HG03439 (cell line): ENCODE measurements around the gene EFS.
"Not testable (repeated sequence)": the region's sequence is repeated elsewhere in the genome, so short reads cannot be mapped to it uniquely, and the experiment has no call there.

Experiments
- ATAC-seq: cut with Tn5 transposase; IDR thresholded peaks from one replicate; pipeline ENCODE4 v1.9.1; 2021; ENCODE audit warnings: mild to moderate bottlenecking, moderate library complexity; ENCODE audit not compliant: unreplicated experiment

Gene EFS

DNA sequence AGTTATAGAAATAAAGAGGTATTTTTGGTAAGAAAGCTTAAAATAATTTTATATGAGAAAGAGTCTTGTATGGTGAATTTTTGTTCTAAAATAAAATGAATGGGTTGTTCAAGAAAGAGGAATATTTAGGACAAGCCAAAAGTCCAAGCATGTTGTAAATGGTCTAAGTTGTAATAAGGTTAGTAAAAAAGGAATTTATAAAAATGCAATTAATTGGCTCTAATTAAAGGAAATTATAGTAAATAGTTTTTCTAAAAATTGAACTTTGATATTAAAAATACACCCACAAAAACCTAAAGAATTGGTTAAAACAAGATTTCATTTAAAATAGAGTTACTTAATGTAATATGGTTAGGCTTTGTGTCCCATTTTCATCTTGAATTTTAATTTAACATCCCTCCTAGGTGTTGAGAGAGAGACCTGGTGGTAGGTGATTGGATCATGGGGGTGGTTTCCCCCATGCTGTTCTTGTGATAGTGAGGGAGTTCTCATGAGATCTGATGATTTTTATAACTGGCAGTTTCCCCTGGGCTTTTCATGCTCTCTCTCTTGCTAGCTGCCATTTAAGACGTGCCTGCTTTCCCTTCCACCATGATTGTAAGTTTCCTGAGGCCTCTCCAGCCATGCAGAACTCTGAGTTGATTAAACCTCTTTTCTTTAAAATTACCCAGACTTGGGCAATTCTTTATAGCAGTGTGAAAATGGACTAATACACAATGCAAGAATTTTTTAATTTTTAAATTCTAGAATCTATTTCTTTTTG is 25.3 kb downstream of the EFS start:
- no peak for ATAC-seq

DNA sequence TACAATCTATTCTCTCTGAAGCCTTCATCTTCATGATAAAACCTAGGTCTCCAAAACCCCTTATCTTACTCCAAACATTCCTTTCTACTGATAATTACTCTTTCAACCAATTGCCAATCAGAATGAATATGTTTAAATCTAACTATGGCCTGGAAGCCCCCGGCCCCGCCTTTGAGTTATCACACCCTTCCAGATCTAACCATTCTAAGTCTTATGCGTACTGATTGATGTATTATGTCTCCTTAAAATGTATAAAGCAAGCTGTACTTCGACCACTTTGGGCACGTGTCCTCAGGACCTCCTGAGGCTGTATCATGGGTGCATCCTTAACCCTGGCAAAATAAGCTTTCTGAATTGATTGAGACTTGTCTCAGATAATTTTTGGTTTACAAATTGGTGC is 29.3 kb downstream of the EFS start:
- ATAC-seq = no peak

DNA sequence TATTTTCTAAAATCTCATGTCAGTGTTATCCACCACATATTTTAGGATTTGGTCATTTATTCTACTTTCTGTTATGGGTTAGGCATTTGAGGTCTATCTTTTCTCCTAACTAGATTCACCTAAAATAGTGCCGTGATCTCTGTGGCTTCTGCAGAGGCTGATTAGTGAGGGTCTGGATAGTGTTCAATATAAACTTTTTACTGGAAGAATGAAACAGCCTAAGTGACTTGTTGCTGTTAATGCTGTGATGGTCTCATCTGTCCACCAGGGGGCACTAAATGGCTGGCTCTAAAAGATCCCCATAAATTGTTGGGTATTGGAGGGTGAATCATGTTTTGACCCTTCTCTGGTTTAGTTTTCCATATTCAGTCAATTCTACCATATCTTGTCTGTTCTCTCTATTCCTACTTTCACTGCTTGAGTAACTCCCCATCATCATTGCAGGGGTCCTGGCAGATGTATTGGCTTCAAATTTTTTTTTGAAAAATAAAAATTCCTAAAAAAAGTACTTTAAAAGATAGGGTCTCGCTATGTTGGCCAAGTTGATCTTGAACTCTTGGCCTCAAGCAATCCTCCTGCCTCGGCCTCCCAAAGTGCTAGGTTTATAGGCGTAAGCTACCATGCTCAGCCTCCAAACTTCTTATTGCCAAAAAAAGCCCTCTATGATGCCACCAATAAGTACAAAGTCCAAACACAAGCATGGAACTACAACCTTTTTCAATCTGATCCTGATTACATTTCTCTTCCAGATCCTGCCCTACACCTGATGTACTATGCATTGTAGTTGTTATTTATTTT is 36.8 kb downstream of the EFS start:
- peak; percentile 61 for ATAC-seq

DNA sequence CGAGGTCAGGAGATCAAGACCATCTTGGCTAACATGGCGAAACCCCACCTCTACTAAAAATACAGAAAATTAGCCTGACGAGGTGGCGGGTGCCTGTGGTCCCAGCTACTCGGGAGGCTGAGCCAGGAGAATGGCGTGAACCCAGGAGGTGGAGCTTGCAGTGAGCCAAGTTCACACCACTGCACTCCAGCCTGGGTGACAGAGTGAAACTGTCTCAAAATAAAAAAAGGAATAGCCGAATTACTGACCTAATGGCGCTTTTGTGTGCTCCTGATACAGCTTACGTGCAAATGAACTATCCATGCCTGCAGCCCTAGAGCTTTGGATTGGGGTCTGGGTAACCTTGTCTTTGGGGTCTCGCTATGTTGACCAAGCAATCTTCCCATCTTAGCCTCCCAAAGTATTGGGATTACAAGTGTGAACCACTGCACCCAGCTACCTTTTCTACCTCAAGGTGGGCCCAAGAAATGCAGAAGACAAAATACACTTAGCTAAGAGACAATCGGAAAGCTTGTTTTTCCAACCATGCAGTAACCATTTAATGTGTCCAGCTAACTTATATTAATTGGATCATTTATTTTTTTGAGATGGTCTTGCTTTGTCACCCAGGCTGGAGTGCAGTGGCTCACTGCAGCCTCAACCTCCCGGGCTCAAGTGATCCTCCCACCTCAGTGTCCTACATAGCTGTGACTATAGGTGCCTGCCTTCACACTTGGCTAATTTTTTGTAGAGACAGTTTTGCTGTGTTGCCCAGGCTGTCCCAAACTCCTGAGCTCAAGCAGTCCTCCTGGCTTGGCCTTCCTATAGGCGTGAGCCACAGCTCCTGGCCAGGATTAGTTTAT is 38.3 kb downstream of the EFS start:
- no peak for ATAC-seq

DNA sequence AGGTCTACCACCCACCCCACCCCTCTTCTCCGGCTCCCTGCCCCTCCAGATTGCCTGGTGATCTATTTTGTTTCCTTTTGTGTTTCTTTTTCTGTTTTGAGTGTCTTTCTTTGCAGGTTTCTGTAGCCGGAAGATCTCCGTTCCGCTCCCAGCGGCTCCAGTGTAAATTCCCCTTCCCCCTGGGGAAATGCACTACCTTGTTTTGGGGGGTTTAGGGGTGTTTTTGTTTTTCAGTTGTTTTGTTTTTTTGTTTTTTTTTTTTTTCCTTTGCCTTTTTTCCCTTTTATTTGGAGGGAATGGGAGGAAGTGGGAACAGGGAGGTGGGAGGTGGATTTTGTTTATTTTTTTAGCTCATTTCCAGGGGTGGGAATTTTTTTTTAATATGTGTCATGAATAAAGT is 39.2 kb downstream of the EFS start:
- not testable (repeated sequence) for ATAC-seq

DNA sequence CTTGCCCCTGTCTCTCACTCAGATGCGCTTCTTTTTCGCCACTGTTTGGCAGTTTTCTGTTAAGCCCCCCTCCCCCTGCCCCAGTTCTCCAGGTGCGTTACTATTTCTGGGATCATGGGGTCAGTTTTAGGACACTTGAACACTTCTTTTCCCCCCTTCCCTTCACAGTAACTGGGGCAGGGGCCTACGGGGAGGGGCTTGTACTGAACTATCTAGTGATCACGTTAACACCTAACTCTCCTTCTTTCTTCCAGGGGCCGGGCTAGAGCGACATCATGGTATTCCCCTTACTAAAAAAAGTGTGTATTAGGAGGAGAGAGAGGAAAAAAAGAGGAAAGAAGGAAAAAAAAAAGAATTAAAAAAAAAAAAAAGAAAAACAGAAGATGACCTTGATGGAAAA is 40.0 kb downstream of the EFS start:
- no peak for ATAC-seq

DNA sequence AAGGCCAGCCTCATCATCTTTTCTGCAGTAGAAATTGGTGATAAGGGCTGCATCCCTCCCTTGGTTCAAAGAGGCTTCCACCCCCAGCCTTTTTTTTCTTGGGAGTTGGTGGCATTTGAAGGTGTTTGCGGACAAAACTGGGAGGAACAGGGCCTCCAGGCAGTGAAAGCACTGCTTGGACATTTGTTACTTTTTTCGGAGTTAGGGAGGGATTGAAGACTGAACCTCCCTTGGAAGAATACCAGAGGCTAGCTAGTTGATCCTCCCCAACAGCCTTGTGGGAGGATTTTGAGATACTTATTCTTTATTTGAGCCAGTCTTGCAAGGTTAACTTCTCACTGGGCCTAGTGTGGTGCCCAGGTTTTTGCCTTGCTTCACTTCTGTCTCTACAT is 40.5 kb downstream of the EFS start:
- no peak for ATAC-seq

DNA sequence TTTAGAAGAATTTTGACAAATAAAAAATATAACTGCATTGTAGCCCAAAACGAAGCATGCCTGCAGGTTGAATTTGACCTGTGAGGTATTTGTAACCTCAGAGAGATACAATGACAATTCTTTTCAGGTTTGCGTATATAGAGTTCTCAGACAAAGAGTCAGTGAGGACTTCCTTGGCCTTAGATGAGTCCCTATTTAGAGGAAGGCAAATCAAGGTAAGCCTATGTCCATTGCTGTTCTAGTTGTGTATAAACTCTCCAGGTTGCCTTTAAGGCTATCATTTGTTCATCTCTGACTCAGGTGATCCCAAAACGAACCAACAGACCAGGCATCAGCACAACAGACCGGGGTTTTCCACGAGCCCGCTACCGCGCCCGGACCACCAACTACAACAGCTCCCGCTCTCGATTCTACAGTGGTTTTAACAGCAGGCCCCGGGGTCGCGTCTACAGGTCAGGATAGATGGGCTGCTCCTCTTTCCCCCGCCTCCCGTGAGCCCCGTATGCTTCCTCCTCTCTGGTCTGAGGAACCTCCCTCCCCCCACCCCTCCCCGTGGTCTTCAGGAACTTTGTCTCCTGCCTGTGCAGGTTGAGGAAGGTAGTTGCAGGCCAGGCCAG is 41.0 kb downstream of the EFS start:
- ATAC-seq = no peak

DNA sequence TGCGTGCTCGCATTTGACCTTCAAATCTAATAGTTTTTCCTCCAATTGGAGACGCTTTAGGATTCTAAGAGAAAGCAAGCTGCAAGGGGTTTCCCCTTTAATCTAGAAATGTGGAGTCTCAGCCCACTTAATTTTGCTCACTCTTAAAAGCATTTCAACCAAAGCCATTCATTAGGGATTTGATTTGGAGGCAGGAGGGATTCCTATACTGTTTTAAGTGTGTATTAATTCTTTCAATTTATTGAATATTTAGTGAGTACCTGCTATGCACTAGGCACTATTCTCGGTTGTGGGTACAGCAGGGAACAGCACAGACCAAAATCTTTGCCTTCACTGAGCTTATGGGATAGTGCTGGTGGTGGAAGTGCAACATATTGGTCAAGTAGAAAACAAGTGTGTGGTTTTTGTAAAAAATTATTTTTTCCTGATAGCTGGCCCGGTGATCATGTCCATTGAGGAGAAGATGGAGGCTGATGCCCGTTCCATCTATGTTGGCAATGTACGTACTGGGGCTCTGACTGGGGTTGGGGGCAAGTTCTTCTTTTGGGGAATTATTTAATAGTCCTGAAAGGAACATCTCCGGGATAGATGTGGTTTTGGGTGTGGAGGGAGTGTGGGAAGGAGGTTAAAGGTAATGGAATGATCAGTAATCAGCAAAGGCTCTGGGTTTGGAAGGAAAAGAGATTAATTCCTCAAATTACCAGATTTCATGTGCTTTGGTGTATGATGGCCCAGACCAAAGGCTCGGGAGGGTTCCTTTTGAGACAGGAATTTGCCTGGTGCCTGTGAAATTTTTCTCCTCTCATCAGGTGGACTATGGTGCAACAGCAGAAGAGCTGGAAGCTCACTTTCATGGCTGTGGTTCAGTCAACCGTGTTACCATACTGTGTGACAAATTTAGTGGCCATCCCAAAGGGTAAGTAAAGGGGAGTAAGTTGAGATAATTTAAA is 42.1 kb downstream of the EFS start:
- ATAC-seq = no peak

DNA sequence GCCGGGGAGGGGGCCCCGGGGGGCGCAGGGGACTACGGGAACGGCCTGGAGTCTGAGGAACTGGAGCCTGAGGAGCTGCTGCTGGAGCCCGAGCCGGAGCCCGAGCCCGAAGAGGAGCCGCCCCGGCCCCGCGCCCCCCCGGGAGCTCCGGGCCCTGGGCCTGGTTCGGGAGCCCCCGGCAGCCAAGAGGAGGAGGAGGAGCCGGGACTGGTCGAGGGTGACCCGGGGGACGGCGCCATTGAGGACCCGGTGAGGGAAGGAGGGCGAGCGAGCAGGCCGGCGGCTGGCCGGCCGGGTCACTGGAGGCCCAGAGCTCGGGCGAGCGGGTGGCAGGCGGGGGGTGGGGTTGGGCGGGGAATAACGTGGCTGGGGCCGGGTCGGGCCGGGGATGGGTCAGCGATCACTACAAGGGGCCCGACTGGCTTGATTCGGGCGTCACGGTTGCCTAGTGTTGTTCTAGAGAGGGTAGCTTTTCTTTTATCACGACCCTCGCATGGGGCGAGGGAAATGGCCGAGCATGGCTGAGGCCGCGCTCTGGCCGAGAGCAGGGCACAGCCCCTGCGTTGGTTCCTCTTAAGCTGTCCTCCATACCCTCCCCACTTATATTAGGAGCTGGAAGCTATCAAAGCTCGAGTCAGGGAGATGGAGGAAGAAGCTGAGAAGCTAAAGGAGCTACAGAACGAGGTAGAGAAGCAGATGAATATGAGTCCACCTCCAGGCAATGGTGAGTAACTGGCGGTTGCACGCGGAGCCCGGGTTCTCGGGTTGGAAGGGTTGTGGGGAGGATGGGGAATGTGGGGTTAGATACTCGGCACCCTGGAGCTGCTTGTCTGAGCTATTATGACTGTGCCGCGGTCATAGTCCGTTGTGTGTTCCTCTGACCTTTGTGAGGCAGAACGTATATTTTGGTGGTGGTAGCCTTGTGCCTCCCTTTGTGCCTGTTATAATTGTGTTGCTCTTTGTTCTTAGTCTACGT is 43.1 kb downstream of the EFS start:
- peak; percentile 14 for ATAC-seq

DNA sequence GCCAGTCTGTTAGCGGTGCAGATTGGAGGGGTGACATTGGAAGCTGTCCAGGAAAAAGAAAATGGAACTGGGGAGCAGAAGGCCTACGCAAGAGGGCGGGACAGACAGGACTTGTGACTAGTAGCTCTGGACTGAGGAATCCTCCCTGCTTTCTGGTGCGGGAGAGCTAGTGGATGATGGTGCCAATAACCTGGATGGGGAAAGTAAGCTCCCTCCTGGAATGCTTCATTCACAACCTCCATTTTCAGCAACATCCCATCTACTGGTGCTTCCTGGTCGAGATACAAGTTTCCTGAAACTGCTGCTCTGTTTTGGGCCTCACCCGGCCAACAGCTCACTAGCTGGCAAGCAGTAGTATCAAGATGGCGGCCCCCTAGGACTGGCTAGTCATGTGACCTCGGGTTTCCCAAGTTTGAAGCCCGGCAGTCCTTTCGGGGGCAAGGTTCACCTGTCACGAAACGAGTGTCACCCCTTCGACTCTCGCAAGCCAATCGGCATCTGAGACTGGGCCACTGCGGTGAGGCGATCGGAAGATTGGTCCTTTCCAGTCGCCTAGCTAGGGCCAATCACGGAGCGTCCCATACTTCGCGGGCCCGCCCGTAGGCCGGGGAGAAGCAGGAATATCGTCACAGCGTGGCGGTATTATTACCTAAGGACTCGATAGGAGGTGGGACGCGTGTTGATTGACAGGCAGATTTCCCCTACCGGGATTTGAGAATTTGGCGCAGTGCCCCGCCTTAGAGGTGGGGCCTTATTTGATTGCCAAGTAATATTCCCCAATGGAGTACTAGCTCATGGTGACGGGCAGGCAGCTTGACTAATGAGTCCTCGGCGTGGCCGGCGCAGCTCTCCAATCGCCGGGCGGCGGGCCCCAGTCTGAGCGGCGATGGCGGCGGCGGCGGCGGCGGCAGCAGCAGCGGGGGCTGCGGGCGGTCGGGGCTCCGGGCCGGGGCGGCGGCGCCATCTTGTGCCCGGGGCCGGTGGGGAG is 44.1 kb downstream of the EFS start, which contains the start of gene PABPN1:
TSS of gene PABPN1 (plus strand) at position 874 of the 988 bp plus-strand sequence. CDS start at position 887, 13 bp downstream.
- peak; percentile 94 for ATAC-seq

DNA sequence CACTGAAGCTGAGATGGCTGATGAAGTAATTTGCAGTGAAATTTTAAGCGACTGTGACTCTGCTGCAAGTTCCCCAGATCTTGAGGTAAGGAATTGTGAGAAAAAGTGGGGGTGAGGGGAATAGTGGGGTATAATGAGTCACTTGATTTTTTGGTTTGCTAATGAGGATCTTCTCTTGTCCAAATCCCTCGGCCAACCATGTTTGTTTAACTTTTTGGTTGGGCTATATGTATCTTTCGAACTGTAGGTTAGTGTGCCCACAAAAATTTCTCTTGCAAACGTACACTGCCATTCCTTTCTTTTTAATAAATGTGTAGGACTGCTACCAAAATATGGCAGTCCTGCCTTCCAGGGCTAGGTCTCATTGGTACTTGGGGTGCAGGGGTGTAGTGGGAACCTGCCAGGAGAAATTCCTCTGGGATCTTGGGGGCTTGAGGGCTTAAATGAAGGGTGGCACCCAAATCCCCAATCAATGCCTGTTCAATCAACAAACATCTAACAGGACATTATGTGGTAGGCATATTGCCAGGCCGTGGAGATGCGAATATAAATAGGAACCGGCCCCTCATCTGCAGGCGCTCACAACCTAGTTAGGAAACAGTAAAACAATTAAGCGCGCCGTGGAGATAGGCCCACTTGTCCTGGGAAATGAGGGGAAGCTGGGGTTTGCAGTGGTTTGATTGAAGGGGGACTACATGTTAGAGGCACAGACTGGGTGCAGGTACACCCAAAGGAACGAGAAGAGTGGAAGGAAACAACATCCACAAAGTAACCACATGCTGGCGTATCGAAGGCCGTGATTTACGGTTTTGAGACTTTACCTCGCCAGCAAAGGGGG is 45.0 kb downstream of the EFS start:
- ATAC-seq = no peak

DNA sequence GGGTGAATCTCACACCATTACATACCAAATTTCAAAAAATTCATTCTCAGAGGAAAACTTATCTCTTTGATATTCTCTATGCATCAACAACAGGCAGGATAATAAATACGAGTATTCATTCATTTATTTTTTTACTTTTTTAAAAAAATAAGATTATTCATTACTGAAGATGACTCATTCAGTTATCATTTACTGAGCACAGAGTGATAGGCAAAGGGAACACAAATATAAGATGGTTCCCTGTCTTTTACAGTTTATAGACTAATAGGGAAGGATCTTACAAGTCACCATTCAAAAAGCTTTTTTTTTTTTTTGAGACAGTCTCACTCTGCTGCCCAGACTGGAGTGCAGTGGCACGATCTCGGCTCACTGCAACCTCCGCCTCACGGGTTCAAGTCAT is 48.7 kb downstream of the EFS start:
- no peak for ATAC-seq

DNA sequence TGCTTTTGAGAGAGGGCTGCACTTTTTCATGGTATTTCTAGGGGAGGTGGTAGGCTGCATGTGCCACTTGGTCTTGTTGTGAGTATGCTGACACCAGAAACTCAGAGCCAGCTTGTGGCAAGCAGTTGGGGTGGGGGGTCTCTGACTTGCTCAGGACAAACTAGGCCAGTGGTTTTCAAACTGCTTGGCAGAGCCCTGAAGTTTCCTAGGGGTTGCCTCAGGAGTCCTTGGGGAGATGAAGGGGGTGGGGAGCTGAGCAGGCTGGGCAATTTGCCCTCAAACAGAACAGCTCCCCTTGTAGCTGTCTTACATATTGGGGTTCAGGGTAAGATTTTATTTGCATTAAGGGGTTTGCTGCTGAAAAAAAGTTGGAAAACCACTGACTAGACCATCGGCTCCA is 54.4 kb downstream of the EFS start:
- no peak for ATAC-seq

DNA sequence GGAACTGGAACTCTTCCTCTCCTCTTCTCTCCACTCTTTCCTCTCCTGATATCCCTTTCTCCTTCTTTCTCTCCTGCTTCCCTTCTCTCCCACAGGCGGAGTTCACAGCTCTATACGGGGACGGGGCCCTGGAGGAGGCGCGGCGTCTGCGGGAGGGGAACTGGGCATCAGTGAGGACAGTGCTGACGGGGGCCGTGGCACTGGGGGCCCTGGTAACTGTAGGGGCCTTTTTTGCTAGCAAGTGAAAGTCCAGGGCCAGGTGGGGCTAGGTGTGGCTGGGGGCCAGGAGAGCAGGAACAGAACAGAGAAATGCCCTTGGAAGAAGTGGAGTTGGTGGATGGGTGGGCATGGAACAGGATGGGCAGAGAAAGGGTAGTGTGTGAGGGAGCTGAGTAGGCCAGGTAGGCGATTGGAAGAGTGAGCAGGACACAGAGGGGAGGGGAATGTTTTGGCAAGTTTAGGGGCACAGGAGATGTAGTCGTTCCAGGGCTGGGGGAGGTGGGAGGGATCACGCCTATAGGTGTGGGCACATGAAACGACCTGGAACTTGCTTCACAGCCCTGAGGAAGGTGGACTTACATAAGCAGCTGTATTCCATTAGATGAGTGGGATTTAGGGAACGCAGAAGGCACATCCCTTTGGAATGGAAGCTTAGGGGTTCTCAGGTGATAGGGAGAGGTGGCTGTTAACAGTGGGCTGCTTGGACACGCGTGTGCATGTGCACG is 56.1 kb downstream of the EFS start:
- no peak for ATAC-seq
